OCI-LY3 (cell line): ENCODE results near the gene CIB1.

Source experiments
- CTCF ChIP-seq: fragments of 200-600, 300-600 bp; sonication (generic); IDR thresholded peaks from 2 replicates; pipeline ENCODE4 v1.5.1; 2014; ENCODE audit warnings: antibody characterized with exemption, low read length, low read depth
- EZH2phosphoT487 ChIP-seq: fragments of 200-600 bp; shearing (Covaris generic); IDR thresholded peaks from 2 replicates; pipeline ENCODE4 v1.6.1; 2018; ENCODE audit warnings: antibody characterized with exemption, mixed run types, low read depth

GRCh38 chr15:90233387-90234095 lies at the start of gene CIB1:
- TF ChIP-seq EZH2phosphoT487 (no peak), CTCF (peak; percentile 49; the same call in 1 of the 2 replicates)
